GM08714 (cell line): ENCODE measurements around the gene LHX3.

ENCODE experiments used
- H3K4me3 ChIP-seq: fragments of 200-500 bp; sonication (Bioruptor generic); 2 replicates; pipeline ENCODE4 v1.5.1; 2014; ENCODE audit warnings: mild to moderate bottlenecking, low read length, inconsistent platforms
- ZNF274 ChIP-seq: IDR thresholded peaks from 2 replicates; pipeline ENCODE4 v1.6.1; 2012; ENCODE audit warnings: mild to moderate bottlenecking, low read depth, low read length

The LHX3 gene

GRCh38 chr9:136204838-136205706 lies at the start of gene LHX3:
Gene LHX3 (minus strand): TSS chr9:136205128. CDS start chr9:136205012, 116 bp downstream.
- no peak within 1 kb of the TSS for H3K4me3 ChIP-seq
- TF ChIP-seq ZNF274 = no peak

DNA sequence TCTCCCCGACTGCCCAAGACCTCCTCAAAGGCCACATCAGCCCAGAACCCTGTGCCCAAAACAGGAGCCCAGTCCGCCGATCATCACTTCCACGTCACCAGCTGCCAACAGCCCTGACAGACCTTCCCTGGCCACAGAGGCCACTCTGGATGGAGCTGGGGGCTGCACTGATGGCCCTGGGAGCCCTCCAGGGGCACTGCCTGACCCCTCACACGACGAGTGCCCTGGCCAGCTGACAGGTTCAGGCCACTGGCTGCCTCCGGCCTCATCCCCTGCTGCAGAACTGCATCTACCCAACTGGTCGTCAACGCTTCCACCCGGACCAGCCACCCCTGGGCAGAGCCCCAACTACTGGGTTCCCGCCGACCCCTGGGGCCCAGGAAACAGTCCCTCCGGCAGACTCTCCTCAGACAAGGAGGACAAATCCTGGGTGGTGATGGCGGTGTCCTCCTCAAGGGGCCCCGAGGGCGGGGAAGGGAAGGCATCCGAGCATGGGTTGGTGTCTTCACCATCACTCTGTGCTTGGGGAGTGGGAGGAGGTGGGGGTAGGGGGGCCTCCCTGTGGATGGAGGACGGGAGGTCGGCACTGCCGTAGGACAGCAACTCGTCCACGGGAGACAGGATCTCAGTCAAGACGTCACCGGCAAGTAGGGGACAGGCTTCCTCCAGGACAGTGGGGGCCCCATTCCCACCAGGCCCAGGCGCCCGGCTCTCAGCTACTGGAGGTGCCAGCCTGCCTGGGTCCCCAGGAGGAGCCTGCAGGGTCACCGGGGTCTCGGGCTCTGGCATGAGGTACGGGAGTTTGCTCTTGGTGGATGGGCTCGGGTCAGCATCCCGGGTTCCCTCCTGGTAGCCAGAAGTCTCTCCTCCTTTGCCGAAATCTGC lies 48.6 kb upstream of the LHX3 start:
- TF ChIP-seq ZNF274 = no peak
- H3K4me3 ChIP-seq = no peak overlapping the region

- H3K4me3 ChIP-seq = no peak overlapping the region
- TF ChIP-seq ZNF274 = no peak
Measured at GRCh38 chr9:136252846-136253245, 47.9 kb upstream of the LHX3 start.

DNA sequence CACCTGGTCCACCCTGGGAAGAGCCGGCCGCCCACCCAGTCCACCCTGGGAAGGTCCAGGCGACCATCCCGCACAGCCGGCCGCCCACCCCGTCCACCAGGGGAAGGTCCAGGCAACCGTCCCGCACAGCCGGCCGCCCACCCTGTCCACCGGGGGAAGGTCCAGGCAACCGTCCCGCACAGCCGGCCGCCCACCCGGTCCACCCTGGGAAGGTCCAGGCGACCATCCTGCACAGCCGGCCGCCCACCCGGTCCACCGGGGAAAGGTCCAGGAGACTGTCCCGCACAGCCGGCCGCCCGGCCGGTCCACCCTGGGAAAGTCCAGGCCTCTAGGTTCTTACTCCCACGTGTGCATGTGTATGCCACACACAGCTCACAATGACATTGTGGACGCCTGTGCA lies 47.4 kb upstream of the LHX3 start:
- TF ChIP-seq ZNF274 = no peak
- no peak overlapping the region for H3K4me3 ChIP-seq

GRCh38 chr9:136251264-136252115 lies 46.6 kb upstream of the LHX3 start:
- no peak overlapping the region for H3K4me3 ChIP-seq
- TF ChIP-seq ZNF274 = no peak

DNA sequence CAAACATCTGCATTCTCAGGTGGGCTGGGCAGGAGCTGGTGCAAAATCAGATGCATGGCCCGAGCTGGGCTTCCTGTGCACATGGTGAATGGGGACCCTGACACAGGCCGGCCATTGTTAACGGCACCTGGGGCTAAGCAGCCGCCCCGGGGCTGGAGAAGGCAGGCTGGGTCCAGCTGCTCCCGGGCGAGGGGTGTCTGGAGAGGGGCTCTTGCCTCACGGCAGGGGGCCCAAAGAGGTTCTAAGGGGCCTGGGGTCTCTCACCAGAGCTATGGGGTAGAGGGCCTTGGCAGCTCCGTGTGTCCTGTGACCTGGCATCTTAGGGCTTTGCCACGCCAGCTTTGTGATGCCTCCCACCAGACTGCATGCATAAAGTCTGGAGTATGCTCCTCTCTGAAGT lies 45.7 kb upstream of the LHX3 start:
- no peak overlapping the region for H3K4me3 ChIP-seq
- no peak for TF ChIP-seq ZNF274

DNA sequence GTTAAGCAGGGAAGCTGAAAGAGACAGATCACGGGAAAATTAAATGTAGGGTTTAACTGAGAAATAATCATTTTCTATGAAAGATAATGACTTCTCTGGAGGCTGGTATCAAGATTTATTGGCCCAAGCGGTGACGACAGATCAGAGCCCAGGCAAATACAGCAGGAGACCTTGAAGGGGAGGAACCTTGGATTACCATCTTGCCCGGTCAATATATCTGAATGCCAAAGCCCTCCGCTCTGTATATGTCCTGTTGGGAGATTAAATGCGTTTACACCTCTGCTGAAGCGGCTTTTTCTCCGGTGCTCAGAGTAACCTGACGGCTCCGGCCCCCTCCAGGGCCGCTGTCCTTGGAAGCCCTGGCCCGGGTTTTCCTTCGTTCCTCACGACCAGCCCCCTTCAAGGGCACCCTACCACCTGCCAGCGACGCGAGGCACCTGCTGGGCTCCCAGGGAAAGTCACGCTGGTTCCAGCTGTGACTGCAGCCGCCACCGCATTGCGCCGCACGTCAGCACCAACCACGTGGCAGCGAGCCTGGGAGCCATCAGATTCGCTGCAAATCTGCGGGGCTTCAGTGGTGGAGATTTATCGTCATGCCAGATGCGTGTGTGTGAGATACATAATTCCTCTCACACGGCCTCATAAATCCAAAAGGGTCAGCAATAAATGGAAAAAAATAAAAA lies 45.1 kb upstream of the LHX3 start:
- no peak overlapping the region for H3K4me3 ChIP-seq
- TF ChIP-seq ZNF274 = no peak

DNA sequence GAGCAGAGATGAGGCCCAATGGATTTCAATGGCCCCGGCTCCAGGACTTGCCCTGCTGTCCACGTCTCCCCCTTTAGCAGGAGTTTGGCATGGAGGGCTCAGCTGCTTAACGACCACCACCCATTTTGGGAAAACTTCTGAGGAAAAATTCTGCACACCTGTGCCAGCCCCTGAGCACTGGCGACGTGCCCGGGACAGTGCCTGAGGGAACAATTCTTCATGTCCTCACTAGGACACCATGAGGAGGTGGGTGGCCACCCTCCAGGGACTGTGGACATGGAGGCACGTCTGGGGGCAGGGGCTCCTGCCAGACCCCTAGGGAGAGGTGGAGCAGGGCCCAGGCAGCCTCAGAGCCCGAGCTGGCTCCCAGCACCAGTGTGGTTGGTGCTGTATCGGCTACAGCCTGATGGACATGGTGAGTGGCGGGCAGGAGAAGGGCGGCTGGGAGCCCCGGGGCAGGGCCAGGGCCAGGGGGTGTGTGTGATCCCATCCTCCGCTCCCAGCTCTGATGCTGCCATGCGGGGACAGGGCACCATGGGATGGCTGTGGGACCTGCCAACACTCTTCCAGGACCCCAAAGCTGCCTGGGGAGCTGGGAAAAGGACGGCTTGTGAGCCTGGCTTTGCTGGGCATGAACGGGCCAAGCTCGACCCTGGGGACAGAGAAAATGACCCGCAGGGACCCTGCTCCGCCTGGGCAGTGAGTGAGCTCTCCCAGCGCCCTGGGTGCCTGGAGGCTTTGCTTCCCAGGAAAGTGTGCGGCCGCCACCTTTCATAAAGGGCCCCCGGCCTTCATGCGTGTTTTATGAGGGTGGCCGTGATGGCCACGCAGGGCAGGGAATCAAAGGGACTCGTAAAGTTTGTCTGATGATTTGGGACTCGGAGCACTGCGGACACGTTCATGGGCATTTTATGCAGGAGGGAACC lies 44.3 kb upstream of the LHX3 start:
- no peak for TF ChIP-seq ZNF274
- no peak overlapping the region for H3K4me3 ChIP-seq

- TF ChIP-seq ZNF274 = no peak
- H3K4me3 ChIP-seq = no peak overlapping the region
Measured at GRCh38 chr9:136247947-136248637, 43.2 kb upstream of the LHX3 start.

GRCh38 chr9:136247551-136247916 lies 42.6 kb upstream of the LHX3 start:
- no peak overlapping the region for H3K4me3 ChIP-seq
- no peak for TF ChIP-seq ZNF274

DNA sequence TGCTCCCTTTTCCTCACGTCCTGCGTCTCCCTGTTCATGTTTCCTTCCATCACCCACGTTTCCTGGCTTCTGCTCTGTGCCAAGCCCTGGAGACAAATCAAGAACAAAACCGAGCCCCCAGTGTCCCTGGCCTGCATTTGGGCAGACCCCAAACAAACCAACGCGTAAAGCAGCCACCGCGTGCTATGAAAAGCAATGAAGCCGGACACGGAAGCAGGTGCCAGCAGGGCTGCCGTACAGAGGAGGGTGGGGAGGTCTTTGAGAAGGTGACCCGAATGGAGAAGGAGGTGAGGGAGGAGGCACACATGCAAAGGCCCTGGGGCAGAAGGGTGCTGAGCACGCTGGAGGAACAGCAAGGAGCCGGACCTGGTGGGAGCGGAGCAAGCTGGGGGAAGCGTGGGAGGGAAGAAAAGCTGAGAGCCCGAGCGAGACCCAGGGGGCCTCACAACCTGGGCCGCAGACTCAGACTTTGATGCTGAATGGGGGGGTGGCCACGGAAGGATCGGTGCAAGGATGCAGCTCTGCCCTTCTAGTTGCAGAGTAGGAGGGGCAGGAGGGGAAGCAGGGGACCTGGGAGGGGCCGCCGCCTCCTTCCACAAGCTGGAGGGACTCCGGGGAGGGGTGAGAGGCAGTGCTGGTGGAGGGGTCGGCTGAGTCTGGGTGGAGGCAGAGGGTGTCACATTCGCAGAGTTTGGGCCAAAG lies 42.1 kb upstream of the LHX3 start:
- no peak for TF ChIP-seq ZNF274
- H3K4me3 ChIP-seq = no peak overlapping the region
